ENCODE results near the gene ANAPC16.

Gene ANAPC16

GRCh38 chr10:72270607-72271281 is 54.9 kb downstream of the ANAPC16 start:
- Histone ChIP-seq H3K79me2 (ENCODE audit: insufficient read depth, low read length) (no peaks in the 10 kb centered on the region), H3K27ac (ENCODE audit: low read depth, low read length, poor library complexity, severe bottlenecking) (no peak overlapping the region), H2AFZ (ENCODE audit: low read length) (no peak overlapping the region), H3F3A (ENCODE audit: insufficient read depth, low read length) (0 out of 2 replicates have a peak, but pooled peaks cover 3% of the 10 kb centered on the region), H3K9me2 (ENCODE audit: low read depth, low read length) (no peaks in the 10 kb centered on the region), H3K36me3 (ENCODE audit: insufficient read depth, low read length) (peaks cover 19% of the 10 kb centered on the region), H3K4me3 (ENCODE audit: low read depth, low read length, poor library complexity, severe bottlenecking) (no peak overlapping the region), H3K9me3 (ENCODE audit: low read length) (no peaks in the 10 kb centered on the region), H3K4me1 (ENCODE audit: insufficient read depth, low read length, severe bottlenecking) (peaks cover 37% of the 10 kb centered on the region), H4K20me1 (ENCODE audit: insufficient read depth, low read length) (no peaks in the 10 kb centered on the region), H3K9ac (ENCODE audit: low read length) (no peak overlapping the region), H3K4me2 (ENCODE audit: low read length) (no peak overlapping the region), H3K27me3 (ENCODE audit: insufficient read depth, low read length) (no peaks in the 10 kb centered on the region)
- TF ChIP-seq, protein P1, sequence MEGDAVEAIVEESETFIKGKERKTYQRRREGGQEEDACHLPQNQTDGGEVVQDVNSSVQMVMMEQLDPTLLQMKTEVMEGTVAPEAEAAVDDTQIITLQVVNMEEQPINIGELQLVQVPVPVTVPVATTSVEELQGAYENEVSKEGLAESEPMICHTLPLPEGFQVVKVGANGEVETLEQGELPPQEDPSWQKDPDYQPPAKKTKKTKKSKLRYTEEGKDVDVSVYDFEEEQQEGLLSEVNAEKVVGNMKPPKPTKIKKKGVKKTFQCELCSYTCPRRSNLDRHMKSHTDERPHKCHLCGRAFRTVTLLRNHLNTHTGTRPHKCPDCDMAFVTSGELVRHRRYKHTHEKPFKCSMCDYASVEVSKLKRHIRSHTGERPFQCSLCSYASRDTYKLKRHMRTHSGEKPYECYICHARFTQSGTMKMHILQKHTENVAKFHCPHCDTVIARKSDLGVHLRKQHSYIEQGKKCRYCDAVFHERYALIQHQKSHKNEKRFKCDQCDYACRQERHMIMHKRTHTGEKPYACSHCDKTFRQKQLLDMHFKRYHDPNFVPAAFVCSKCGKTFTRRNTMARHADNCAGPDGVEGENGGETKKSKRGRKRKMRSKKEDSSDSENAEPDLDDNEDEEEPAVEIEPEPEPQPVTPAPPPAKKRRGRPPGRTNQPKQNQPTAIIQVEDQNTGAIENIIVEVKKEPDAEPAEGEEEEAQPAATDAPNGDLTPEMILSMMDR (IDR thresholded peaks at IDR 0.05; ENCODE audit: low read length): no peak
- no peak for TF ChIP-seq EZH2 (IDR thresholded peaks at IDR 0.05; ENCODE audit: borderline replicate concordance, low read length)

- peak overlapping the region; percentile 71 for H3K9ac ChIP-seq (ENCODE audit: low read length)
- H3K27me3 ChIP-seq (ENCODE audit: insufficient read depth, low read length): no peaks in the 10 kb centered on the region
- H2AFZ ChIP-seq (ENCODE audit: low read length): no peak overlapping the region
- peaks cover 25% of the 10 kb centered on the region for H3K36me3 ChIP-seq (ENCODE audit: insufficient read depth, low read length)
- H3K79me2 ChIP-seq (ENCODE audit: insufficient read depth, low read length): no peaks in the 10 kb centered on the region
- peak overlapping the region; percentile 84 for H3K4me2 ChIP-seq (ENCODE audit: low read length)
- no peak for TF ChIP-seq EZH2 (IDR thresholded peaks at IDR 0.05; ENCODE audit: borderline replicate concordance, low read length)
- TF ChIP-seq, protein P1 (IDR thresholded peaks at IDR 0.05; ENCODE audit: low read length): no peak
- H3K27ac ChIP-seq (ENCODE audit: low read depth, low read length, poor library complexity, severe bottlenecking): peak overlapping the region; percentile 54
- H4K20me1 ChIP-seq (ENCODE audit: insufficient read depth, low read length): no peaks in the 10 kb centered on the region
- peaks cover 29% of the 10 kb centered on the region for H3K4me1 ChIP-seq (ENCODE audit: insufficient read depth, low read length, severe bottlenecking)
- H3K9me2 ChIP-seq (ENCODE audit: low read depth, low read length): no peaks in the 10 kb centered on the region
- peaks cover 9% of the 10 kb centered on the region; the same call in 1 of the 2 replicates for H3F3A ChIP-seq (ENCODE audit: insufficient read depth, low read length)
- peak overlapping the region; percentile 87 for H3K4me3 ChIP-seq (ENCODE audit: low read depth, low read length, poor library complexity, severe bottlenecking)
- H3K9me3 ChIP-seq (ENCODE audit: low read length): no peaks in the 10 kb centered on the region
Observed at GRCh38 chr10:72272689-72273409, 57.0 kb downstream of the ANAPC16 start.

DNA sequence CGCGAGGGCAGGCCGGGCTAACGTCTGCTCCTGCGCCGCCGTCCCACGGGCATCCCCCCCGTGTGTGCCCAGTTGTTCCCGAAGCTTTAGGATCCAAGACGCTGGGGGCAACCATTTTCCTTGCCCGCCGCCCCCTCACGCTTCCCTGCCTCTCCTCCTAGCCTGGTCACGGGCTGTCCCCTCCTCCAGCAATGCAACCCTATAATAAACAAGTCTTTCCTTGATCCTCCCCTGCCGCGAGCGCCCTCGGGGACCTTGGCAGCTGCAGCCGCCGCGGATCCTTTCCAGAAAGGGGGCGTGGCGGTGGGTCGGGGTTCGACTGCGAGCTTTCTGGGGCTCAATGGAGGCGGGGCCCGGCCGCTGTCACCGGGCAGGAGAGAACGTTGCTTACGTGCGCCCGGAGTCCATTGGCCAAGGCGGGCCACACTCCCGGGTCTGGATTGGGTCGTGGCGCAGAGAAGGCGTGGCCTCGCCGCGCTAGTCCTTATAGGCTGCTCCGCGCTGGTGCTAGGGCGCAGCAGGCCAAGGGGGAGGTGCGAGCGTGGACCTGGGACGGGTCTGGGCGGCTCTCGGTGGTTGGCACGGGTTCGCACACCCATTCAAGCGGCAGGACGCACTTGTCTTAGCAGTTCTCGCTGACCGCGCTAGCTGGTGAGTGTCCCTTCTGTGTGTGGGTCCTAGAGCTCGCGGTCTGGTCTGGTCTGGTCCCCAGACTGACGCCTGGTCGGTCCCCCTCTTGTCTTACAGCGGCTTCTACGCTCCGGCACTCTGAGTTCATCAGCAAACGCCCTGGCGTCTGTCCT is 57.8 kb downstream of the ANAPC16 start, which contains the start of gene DDIT4:
Gene DDIT4 (plus strand): TSS at position 515 of the 803 bp plus-strand sequence. CDS start 293 bp downstream, outside the sequence.
- Histone ChIP-seq H3K9me3 (ENCODE audit: low read length) (no peaks in the 10 kb centered on the region), H2AFZ (ENCODE audit: low read length) (no peak within 1 kb of the TSS), H3F3A (ENCODE audit: insufficient read depth, low read length) (peaks cover 9% of the 10 kb centered on the region; the same call in 1 of the 2 replicates), H3K27me3 (ENCODE audit: insufficient read depth, low read length) (no peaks in the 10 kb centered on the region), H3K4me3 (ENCODE audit: low read depth, low read length, poor library complexity, severe bottlenecking) (peak within 1 kb of the TSS; percentile 87), H3K27ac (ENCODE audit: low read depth, low read length, poor library complexity, severe bottlenecking) (peak within 1 kb of the TSS; percentile 92), H3K9me2 (ENCODE audit: low read depth, low read length) (no peaks in the 10 kb centered on the region), H3K79me2 (ENCODE audit: insufficient read depth, low read length) (no peaks in the 10 kb centered on the region), H3K4me1 (ENCODE audit: insufficient read depth, low read length, severe bottlenecking) (peaks cover 29% of the 10 kb centered on the region), H3K9ac (ENCODE audit: low read length) (peak within 1 kb of the TSS; percentile 92), H3K36me3 (ENCODE audit: insufficient read depth, low read length) (peaks cover 25% of the 10 kb centered on the region), H3K4me2 (ENCODE audit: low read length) (peak within 1 kb of the TSS; percentile 84), H4K20me1 (ENCODE audit: insufficient read depth, low read length) (no peaks in the 10 kb centered on the region)
- TF ChIP-seq EZH2 (IDR thresholded peaks at IDR 0.05; ENCODE audit: borderline replicate concordance, low read length): no peak
- TF ChIP-seq, protein P1 (IDR thresholded peaks at IDR 0.05; ENCODE audit: low read length): no peak

Data from OCI-LY1 (cell line).